Activated CD8-positive, alpha-beta memory T cell treated with anti-CD3 and anti-CD28 coated beads for 4 hours (primary cell): ENCODE measurements around the gene NFIL3.
"Not testable (repeated sequence)": the region's sequence is repeated elsewhere in the genome, so short reads cannot be mapped to it uniquely, and the experiment has no call there.

Experiments used
- DNase-seq, 2 donors: peaks; one replicate each; pipeline ENCODE4 v3.0.0-alpha.2; 2020; ENCODE audit warnings: low read depth in 2 of 2

The NFIL3 gene

DNA sequence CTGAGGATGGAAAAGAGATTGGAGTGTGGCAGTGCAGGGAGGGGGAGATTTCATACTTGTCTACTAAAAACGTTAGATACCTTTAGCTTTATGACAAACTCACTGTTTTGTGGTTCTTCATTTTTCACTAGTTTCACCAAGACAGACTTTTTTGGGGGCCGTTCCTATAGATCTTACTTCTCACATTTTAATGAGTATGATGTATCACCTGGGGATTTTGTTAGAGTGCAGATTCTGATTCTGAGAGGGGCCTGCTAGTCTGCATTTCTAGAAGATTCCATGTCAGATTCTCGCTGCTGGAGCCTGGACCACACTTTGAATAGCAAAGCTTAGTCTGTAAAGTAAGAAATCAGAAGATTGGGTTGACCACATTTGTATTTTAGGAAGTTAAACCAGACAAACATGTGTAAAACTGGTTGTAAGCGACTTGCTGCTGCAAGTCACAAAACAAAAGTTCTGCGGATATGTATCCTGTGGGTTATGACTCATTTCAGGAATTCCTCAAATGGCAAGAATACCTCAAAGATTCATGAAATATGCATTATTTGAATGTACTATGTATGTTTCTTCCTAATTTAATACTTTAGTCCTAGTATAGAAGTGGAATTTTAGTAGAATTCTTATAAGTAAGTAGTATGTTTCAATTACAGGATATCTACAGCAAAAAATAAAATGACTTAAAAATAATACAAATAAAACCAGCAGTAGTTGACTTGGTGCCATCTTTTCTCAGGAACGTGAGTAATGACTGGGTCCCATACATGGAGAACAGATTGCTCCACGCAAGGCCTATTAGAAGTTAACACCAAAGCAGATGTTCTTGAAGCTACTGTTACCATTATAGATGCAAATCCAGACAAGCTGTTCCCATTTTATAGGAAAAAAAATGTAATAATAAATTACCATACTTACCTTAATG lies 27.8 kb downstream of the NFIL3 start:
- DNase-seq, result no peak

DNA sequence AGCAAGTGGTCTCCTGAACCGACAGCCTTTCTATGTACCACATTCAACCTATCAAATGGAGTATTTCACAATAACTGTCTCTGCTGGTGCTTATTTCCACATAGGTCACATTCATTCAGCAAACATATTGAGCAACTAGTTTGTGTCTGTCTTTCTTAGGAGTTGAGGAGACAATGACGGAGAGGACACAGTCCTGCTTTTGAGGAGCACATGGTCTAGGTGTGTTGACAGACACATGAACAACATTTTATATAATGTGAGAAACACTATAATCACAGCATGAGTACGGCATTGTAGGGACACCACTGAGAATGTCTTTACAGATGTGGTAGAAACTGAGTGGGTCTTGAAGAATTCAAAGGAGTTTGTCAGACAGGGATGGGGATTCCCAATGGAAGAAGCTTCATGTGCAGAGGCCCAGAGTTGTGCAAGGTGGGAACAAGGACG lies 28.5 kb downstream of the NFIL3 start:
- no peak for DNase-seq

DNA sequence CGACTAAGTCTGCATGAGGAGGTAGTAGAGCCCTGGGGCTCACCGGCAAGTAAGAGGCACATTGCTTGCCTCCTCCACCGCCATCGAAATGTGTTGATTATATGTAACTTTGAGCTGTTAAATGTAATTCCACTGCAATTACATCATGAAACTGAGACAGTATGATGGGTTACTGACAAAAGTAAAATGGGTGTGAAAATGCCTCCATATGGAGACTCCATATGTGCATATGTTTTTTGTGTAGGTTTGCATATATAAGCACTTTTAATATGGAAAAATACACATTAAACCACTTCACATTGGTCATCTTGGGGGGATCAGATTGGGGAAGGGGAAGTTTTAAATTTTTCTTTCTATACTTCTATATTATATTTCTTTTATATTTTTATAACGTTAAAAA lies 29.8 kb downstream of the NFIL3 start:
- no peak for DNase-seq

DNA sequence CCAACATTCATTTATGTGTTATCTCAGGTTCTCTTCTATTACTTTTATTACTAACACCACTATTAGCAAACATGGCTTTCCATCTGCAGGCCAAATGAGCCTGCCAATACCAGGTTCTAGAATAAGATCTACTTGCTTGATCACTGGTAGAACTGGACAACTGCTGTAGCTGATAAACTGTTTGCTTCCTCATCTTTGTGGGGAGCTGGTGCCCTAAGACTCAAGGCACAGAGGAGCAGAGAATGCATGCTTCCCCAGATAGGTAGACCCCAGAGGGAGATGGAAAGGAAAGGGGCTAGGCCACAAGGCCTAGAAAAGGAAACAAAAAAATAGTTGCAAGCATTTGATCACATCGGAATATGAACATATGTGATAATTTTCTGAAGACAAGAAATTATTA lies 31.2 kb downstream of the NFIL3 start:
- DNase-seq, result no peak

GRCh38 chr9:91391818-91392217 lies 31.8 kb downstream of the NFIL3 start:
- DNase-seq, result no peak

GRCh38 chr9:91391412-91391811 lies 32.2 kb downstream of the NFIL3 start:
- no peak for DNase-seq

GRCh38 chr9:91389686-91390085 lies 33.9 kb downstream of the NFIL3 start:
- not testable (repeated sequence) for DNase-seq

DNA sequence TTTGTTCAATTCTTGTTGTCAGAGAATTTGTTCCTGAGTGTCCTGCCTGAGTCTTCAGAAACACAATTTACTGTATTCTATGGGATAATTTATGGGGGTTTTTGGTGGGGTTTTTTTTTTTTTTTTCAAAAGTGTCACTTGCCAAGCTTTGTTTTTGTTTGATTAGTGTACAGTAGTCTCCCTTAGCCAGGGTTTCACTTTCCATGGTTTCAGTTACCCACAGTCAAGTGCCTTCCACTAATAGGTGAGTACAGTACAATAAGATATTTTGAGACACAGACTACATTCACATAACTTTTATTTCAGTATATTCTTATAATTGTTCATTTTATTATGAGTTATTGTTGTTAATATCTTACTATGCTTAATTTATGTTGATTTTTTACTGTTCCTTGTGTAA lies 36.9 kb downstream of the NFIL3 start:
- DNase-seq, result no peak

GRCh38 chr9:91384954-91385353 lies 38.7 kb downstream of the NFIL3 start:
- no peak for DNase-seq

DNA sequence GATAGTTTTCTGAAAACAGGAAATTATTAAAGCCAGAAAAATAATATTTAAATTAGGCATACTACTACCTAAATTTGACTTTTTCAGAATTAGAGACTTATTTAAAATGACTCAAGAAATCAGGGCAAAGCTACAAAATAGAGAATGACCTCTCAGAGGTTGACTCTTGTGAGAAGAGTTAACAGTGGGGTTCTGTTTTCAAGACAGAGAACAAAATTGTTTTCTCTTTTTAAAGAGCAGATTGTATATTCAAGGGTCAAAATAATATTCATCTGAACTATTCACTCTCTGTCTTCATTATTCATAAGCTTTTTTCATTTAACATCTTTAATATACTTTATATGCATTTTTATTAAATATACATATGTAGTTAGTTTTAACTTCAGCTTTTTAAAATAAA lies 40.1 kb downstream of the NFIL3 start:
- no peak for DNase-seq

GRCh38 chr9:91382298-91382697 lies 41.3 kb downstream of the NFIL3 start:
- no peak for DNase-seq

DNA sequence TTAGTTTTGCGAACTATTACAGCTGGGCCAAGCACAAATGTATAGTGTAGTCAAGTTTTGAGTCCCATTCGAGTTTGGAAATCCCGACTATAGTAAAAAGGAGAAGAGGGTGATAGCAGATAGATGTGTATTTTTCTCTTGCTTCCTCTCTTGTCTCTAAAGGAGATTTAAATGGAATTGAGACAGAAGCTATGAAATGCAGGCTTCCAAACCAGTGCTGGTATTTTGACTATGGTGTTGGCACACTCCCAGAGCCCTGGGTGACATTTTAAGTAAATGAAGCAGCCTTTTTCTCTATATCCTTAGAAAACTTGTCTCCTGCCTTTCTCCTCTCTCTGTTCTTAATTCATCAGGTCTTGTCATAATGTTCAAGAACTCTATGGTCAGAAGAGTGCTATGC lies 44.2 kb downstream of the NFIL3 start:
- DNase-seq, result no peak

DNA sequence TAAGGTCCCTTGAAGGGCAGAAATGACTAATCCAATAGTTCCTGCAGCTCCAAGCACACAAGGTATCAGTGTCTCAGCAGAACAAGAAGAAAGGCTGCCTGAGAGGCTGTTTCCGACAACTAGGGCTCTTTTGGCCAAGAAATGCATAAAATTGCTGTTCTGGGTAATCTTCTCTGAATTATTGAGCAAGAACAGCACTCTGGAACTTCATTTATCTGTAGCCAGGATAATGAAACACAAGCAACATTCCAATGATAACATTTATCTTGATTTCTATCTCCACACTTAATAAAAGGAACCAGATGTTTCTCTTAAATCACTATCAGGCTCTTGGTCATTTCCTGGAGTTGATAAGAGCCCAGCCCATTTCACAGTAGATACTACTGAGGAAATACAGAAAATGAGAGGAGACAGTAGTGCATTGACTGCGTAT lies 44.9 kb downstream of the NFIL3 start:
- DNase-seq, result no peak

- DNase-seq, result not testable (repeated sequence)
These were observed 45.6 kb downstream of the NFIL3 start for GRCh38 chr9:91378054-91378453.

GRCh38 chr9:91376239-91376638 lies 47.4 kb downstream of the NFIL3 start:
- DNase-seq, result no peak

DNA sequence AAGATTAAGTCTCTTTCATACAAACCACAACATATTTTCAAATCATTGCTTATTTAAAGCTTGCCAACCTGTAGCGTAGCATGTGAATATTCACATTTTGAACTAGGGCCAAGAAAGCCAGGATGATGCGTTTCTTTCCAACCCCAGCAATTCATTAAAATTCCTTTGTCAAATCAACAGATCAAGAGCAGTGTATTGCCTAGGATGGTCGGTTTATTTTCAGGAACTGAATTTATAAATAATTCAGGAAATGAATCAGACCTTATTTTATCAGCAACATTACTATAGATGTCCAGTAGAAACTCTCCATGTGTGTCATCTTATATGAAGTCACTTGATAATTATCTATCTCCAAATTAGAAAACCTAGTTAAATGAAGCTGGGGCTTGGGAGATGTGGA lies 48.7 kb downstream of the NFIL3 start:
- no peak for DNase-seq

DNA sequence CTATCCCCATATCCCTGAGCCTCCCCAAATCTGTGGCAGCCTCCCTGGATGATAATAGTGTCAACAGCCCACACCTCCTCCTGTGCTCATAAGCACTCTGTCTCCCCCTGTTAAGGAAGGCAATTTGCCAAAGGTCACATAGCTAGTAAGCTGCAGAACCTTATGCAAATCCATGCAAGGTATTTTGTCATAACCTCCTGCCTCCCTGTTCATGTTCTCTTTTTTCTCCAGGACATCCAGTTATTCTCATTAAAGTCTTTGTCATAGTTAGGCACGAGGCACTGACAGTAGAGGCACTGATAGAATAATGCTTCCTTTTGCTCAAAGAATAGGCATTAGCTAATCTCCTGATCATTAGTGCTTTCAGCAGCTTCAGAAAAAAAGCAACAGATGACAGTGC lies 51.7 kb downstream of the NFIL3 start:
- DNase-seq, result no peak

DNA sequence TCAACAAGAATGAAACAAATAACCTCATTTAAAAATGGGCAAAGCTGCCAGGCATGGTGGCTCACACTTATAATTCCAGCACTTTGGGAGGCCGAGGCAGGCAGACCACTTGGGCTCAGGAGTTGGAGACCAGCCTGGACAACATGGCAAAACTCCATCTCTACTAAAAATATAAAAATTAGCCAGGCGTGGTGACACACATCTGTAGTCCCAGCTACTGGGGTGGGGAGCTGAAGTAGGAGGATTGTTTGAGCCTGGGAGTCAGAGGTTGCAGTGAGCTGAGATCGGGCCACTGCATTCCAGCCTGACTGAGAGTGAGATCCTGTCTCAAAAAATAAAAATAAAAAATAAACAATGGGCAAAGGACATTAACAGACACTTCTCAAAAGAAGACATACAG lies 53.6 kb downstream of the NFIL3 start:
- not testable (repeated sequence) for DNase-seq

DNA sequence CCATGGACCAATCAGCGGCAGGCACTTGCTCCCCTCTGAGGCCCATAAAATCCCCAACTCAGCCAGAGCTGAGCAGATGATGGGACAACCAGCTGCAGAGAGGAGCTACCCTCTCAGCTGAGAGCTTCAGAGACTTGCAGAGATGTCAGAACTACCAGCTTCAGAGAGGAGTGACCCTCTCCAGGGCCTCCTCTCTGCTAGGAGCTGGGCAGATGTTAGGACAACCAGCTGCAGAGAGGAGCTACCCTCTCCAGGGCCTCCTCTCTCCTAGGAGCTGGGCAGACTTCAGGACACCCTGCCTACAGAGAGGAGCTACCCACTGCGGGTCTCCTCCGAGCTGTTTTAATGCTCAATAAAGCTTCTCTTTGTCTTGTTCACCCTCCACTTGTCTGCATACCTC lies 58.9 kb downstream of the NFIL3 start:
- no peak for DNase-seq

- DNase-seq, result no peak
These were observed 59.6 kb downstream of the NFIL3 start for GRCh38 chr9:91364005-91364404.

DNA sequence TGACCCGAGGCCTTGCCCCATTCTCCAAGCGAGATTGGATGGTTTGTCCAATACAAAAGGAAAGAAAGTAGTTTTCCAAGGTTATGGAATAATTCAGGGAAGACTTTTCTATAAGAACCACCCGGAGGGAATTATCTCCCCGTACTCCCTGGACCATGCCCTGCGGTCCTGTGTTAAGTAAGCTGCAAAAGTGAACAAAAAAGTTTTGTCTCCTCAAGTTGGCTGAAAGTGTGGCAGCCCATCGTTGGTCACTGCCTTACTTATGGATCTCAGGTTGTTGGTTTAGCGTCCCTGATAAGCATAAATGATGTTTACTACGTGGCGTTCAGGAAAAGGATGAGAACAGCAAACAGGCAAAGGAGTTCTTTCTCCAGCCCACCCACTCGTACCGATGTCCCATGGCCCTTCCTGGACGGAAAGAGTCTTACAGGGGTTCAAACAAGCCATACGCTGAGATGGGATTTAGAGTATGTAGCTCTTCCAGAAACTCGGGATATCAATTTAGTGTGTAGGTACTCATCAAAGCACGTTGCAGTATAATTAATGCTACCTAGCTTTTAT lies 61.5 kb downstream of the NFIL3 start:
- no peak for DNase-seq

DNA sequence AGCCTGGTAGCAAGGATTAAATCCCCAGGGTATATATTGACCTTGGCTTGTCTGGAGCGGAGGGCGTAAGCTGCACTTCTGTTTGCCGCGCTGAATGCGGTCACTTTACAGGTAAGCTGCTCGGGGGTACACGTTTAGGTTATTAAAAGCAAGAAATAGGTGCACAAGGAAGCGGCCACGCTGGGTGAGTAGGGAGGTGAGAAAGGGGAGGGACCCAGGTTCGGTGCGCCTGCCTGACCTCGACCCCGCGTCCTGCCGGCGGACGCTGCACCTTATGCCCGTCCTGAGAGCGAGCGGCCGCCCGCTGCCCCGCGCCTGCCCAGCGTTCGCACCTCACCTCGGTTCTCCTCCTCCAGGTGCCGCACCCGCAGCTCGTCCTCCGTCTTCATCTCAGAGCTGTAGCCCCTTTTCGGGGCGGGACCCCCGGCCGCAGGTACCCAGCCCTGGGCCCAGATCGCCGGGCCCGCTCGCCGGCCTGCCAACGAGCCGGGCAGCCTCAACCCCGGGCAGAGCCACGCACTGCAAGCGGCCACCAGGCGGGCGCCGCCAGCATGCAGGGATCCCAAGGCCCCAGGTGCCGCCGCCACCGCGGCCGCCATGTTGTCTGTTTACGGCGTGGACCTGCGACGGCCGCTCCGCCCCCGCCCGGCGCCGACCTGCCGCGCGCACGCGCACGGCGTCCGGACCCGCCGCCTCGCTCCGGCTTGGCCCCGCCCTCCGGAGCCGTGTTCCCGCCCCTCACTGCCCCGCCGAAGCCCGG lies 62.2 kb downstream of the NFIL3 start, which contains the start of gene AUH:
AUH (minus strand) TSS at position 628 of the 760 bp plus-strand sequence; CDS start at position 599, 29 bp downstream.
- peak; percentile 59 to 72 for DNase-seq
